HL-60 (cell line): ENCODE data around the gene RBMXL3.

Experiments used
- GABPA ChIP-seq: IDR thresholded peaks from 2 replicates; pipeline ENCODE4 v1.6.1; 2012; ENCODE audit warnings: low read depth
- POLR2AphosphoS5 ChIP-seq: IDR thresholded peaks from 2 replicates; pipeline ENCODE4 v1.6.1; 2012; ENCODE audit warnings: low read depth
- REST ChIP-seq: IDR thresholded peaks from 2 replicates; pipeline ENCODE4 v1.6.1; 2012; ENCODE audit warnings: low read depth; ENCODE audit not compliant: insufficient replicate concordance
- TF ChIP-seq, protein P1 (sequence below): IDR thresholded peaks from one replicate; pipeline ENCODE4 v1.5.1; 2011; ENCODE audit warnings: low read length, control low read depth, inconsistent platforms; ENCODE audit not compliant: insufficient read depth

DNA sequence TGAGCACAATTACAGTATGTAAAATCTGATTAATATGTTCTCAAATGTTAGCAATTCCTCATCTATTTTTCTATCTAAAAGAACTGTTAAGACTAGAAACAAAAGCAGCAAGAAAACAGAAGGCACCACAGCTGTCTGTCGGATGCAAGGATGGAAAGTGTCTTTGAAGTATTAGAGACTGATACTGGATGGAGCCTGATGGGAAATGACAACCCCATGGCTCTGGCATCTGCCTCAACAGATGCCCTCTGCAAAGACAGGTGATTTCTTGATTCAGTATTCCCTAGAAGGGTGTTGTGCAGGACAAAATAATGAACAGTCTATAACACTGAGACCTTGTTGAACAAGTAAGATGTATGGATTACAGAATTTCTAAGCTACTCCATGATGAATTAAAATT lies 24.9 kb downstream of the RBMXL3 start:
- TF ChIP-seq, protein P1, sequence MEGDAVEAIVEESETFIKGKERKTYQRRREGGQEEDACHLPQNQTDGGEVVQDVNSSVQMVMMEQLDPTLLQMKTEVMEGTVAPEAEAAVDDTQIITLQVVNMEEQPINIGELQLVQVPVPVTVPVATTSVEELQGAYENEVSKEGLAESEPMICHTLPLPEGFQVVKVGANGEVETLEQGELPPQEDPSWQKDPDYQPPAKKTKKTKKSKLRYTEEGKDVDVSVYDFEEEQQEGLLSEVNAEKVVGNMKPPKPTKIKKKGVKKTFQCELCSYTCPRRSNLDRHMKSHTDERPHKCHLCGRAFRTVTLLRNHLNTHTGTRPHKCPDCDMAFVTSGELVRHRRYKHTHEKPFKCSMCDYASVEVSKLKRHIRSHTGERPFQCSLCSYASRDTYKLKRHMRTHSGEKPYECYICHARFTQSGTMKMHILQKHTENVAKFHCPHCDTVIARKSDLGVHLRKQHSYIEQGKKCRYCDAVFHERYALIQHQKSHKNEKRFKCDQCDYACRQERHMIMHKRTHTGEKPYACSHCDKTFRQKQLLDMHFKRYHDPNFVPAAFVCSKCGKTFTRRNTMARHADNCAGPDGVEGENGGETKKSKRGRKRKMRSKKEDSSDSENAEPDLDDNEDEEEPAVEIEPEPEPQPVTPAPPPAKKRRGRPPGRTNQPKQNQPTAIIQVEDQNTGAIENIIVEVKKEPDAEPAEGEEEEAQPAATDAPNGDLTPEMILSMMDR = no peak
- no peak for TF ChIP-seq POLR2AphosphoS5
- no peak for TF ChIP-seq REST
- TF ChIP-seq GABPA = no peak
